GM06990 (cell line): ENCODE results near the gene TMEM235.

Source experiments
- DNase-seq: peaks from one replicate; pipeline ENCODE4 v3.0.0-alpha.2; 2011; ENCODE audit not compliant: insufficient read length; ENCODE audit errors: extremely low read depth
- H3K27me3 ChIP-seq: replicated peaks from 2 replicates; pipeline ENCODE4 v1.6.0; 2011; ENCODE audit warnings: low read length; ENCODE audit not compliant: control insufficient read depth, insufficient read depth
- H3K36me3 ChIP-seq: 2 replicates; pipeline ENCODE4 v1.5.1; 2011; ENCODE audit warnings: low read length; ENCODE audit not compliant: control insufficient read depth, insufficient read depth
- H3K4me3 ChIP-seq: replicated peaks from 2 replicates; pipeline ENCODE4 v1.5.1; 2011; ENCODE audit warnings: low read depth, mild to moderate bottlenecking, control low read depth, low read length
- CTCF ChIP-seq: IDR thresholded peaks from 2 replicates; pipeline ENCODE4 v1.5.1; 2011; ENCODE audit warnings: low read length, control low read depth, mild to moderate bottlenecking, inconsistent platforms; ENCODE audit not compliant: insufficient read depth, poor library complexity, severe bottlenecking

TMEM235 gene

GRCh38 chr17:78258323-78259191 is 27.1 kb downstream of the TMEM235 start:
- no peak for TF ChIP-seq CTCF
- no peaks in the 10 kb centered on the region for H3K36me3 ChIP-seq
- H3K27me3 ChIP-seq: no peaks in the 10 kb centered on the region; the same call in 1 of the 2 replicates
- H3K4me3 ChIP-seq: no peak overlapping the region
- DNase-seq: peak; percentile 54

- no peak overlapping the region for H3K4me3 ChIP-seq
- no peaks in the 10 kb centered on the region for H3K36me3 ChIP-seq
- no peaks in the 10 kb centered on the region; the same call in 1 of the 2 replicates for H3K27me3 ChIP-seq
- DNase-seq: no peak
- TF ChIP-seq CTCF: no peak
Observed at GRCh38 chr17:78259192-78259554, 27.7 kb downstream of the TMEM235 start.

- TF ChIP-seq CTCF: no peak
- H3K4me3 ChIP-seq: no peak overlapping the region
- DNase-seq: no peak
Observed at GRCh38 chr17:78263063-78263735, 31.8 kb downstream of the TMEM235 start.

GRCh38 chr17:78263736-78264340 is 32.4 kb downstream of the TMEM235 start:
- no peak for TF ChIP-seq CTCF
- Histone ChIP-seq H3K4me3 (no peak overlapping the region), H3K36me3 (no peaks in the 10 kb centered on the region), H3K27me3 (no peaks in the 10 kb centered on the region; the same call in 1 of the 2 replicates)
- no peak for DNase-seq

More at GRCh38 chr17:78263063-78263735, 31.8 kb downstream of the TMEM235 start:
- Histone ChIP-seq H3K27me3 (no peaks in the 10 kb centered on the region; the same call in 1 of the 2 replicates), H3K36me3 (no peaks in the 10 kb centered on the region)

GRCh38 chr17:78264590-78264989 is 33.2 kb downstream of the TMEM235 start:
- H3K36me3 ChIP-seq: no peaks in the 10 kb centered on the region
- TF ChIP-seq CTCF: no peak
- H3K27me3 ChIP-seq: no peaks in the 10 kb centered on the region; the same call in 1 of the 2 replicates
- DNase-seq: no peak
- no peak overlapping the region for H3K4me3 ChIP-seq
